Stimulated activated CD4-positive, alpha-beta T cell treated with anti-CD3 and anti-CD28 coated beads, Interleukin-4, amount 100 ng/mL, for 48 hours (primary cell): ENCODE measurements around the gene TPRA1.
"Not testable (repeated sequence)": the region's sequence is repeated elsewhere in the genome, so short reads cannot be mapped to it uniquely, and the experiment has no call there.

Source experiments
- DNase-seq, 2 donors: peaks; one replicate each; pipeline ENCODE4 v3.0.0-alpha.2; 2020; ENCODE audit warnings: low read depth in 2 of 2

TPRA1 gene

DNA sequence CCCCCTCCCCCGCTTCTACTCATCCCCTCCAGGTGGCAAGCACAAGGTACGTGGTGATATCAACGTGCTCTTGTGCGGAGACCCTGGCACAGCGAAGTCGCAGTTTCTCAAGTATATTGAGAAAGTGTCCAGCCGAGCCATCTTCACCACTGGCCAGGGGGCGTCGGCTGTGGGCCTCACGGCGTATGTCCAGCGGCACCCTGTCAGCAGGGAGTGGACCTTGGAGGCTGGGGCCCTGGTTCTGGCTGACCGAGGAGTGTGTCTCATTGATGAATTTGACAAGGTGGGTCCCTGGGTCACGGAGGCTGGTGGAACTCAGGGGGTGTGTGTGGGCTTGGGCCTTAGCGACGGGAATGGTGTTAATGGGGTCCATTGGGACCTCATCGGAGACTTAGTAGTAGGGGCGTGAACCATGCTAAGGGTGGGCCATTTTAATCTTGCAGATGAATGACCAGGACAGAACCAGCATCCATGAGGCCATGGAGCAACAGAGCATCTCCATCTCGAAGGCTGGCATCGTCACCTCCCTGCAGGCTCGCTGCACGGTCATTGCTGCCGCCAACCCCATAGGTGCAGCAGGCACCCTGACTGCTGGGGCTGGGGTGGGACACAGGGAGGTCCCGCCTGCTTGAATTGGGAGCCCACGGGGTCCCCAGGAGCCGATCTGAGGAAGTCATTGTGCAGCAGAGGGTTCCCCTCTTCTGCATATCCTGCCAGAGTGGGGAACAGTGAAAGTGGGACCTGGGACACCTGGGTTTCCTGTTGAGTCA lies 26.5 kb upstream of the TPRA1 start:
- DNase-seq: no peak

DNA sequence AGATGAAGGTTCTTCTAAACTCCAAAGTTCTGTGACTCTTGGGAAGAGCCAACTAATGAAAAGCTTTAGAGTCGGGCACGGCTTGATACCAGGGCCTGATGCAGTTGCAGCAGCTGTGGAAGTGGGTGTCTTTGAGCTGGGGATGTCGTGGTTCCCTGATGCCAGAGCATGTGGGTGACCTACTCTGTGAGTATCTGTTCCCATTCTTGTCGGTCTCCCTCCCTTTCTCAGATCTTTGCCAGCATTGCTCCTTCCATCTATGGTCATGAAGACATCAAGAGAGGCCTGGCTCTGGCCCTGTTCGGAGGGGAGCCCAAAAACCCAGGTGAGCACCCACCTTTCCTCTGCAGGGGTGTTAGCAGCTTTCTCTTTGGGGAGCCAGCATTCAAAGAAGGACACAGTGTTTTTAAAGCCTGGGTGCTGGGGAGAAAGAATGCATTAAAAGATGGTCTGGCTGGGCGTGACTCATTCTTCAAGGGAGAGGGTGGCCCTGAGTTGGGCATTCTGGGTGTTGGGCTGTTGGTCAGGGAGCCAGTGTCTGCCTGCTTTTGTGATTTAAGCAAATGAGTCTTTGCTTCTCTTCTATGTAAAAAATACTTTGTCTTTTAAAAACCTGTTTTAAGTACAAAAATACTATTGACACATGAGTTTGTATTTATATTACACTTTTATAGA lies 25.2 kb upstream of the TPRA1 start:
- DNase-seq: no peak

DNA sequence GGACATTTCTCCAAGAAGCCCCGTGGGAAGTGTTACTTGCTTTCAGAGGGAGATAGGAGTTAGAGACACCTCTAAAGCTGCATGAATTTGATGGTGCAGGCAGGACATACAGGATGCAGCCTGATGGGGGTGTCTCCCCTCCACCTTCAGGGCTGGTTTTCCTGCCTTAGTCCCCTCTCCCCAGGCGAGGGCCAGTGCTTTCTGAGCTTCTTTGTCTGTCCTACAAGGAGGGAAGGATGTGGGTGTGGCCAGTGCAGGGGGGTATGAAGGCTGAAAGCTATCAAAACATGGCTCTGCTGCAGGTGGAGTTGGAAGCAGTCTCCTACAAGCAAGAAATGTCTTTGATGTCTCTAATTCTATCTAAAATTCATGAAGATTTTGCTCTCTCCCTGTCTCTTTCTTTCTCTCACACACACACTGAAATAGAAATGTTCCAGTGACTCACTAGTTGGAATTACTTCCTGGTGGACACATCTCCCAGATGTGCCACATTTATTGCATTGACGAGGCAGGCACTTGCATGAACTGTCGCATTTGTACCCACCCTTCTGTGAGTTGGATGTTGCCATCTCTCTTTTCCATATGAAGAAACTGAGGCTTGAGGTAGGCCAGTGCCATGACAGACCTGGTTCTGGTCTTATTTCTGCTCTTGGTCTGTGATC lies 24.5 kb upstream of the TPRA1 start:
- no peak for DNase-seq

DNA sequence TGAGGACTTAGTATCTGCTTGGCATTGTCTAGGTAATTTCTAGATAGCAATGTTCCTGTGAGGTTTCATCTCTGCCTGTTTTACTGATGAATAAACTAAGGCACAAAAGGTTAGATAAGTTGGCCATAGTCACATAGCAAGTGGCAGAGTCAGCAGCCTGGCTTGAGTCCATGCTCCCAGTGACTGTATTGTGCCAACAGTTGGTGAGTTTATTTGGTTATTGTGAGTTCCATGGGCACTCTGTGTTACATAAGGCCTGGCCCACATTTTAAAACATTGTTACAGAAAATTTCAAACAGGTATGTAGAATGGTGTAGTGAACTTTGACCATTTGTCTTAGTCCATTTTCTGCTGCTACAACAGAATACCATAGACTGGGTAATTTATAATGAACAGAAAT lies 22.9 kb upstream of the TPRA1 start:
- no peak for DNase-seq

DNA sequence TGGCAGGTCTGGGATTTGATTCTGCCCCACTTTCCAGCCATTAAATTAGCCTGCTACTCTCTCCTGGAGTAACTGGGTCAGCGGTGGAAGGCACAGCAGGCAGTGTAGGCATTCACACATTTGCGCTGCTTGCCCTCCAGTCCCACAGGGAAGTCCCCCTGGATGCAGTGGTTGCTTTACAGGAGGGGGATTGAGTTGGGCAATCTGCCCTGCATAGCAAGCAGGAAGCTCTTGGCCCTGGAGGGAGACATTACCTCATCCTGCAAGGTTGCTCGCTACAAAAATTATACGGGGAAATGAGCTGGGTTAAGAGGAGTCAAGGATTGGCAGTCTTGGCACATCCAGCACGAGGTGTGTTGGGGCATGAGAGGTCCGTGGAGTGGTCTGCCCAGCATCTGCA lies 22.4 kb upstream of the TPRA1 start:
- DNase-seq: no peak

DNA sequence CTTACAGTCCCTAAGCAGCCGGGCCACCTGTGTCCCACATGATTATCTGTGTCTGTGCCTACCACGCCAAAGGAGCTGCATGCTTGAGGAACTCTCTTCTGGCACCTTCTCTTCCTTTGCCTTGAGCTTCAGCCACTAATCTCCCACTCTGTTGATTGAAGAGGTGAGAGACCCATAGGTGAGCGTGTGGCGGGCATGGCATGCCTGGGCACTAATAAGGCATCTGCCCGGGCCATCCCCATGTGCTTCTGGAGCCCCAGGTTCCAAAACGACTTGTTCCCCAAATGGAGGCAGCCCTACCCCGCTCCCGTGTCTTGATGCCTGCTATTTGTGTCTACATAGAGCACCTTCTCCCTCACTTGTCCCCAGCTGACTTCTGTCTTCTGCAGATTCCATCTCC lies 20.7 kb upstream of the TPRA1 start:
- DNase-seq: no peak

DNA sequence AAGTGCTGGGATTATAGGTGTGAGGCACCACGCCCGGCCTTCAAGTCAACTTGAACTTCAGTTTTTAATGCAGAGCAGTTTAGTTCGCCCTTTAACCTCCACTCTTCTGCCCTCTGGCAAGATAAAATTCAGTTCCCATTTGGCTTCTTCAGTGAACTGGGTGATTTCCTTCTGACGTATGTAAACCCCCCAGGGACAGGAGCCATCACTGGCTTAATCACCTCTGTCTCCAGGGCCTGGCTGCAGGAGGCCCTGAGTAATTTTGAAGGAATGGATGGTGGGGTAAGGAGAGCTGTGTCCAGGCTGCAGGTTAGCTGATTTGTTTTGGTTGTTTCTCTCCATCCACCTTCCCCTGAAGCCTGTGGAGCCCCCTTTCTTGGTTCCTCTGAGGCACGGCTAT lies 19.6 kb upstream of the TPRA1 start:
- DNase-seq: no peak

DNA sequence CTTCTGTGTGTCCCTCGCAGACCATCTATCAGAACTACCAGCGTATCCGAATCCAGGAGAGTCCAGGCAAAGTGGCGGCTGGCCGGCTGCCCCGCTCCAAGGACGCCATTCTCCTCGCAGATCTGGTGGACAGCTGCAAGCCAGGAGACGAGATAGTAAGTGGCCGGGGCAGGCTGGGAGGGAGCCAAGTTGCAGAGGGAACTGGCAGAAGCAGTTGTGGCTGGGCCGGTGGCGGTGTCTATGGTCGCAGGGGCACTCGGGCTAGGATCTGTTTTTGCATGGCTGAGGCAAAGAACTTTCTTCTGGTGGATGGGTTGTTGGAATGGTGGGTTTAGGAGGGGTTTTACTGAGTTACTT lies 17.8 kb upstream of the TPRA1 start:
- no peak for DNase-seq

DNA sequence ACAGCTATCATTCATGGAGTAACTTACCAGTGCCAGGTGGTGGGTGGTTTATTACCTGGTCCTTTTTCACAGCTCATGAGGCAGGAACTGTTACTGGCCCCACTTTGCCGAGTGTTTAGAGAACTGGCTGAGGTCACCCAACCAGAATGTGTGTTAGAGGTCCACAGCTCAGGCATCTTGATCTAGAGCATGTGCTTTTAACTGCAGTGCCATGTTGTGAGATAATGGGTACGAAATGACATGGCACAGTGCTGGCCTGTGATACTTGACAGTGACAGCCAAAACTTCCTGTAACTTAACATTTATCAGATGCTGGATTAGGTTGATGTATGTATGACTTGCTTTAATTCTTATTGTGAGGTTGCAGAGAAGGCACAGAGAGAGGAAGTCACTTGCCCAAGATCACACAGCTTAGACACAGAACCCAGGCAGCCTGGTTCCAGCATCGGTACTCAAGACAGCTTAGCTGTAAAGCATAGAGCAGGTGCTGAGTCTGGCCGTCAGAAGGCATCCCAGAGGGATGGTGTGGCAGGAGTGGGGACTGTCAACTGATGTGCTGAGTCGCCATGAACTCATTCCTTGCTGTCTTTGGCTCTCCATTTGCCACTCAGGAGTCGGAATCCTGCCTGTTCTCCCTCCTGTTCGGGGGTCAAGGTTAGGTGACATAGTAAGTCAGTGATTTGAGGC lies 17.3 kb upstream of the TPRA1 start:
- no peak for DNase-seq

DNA sequence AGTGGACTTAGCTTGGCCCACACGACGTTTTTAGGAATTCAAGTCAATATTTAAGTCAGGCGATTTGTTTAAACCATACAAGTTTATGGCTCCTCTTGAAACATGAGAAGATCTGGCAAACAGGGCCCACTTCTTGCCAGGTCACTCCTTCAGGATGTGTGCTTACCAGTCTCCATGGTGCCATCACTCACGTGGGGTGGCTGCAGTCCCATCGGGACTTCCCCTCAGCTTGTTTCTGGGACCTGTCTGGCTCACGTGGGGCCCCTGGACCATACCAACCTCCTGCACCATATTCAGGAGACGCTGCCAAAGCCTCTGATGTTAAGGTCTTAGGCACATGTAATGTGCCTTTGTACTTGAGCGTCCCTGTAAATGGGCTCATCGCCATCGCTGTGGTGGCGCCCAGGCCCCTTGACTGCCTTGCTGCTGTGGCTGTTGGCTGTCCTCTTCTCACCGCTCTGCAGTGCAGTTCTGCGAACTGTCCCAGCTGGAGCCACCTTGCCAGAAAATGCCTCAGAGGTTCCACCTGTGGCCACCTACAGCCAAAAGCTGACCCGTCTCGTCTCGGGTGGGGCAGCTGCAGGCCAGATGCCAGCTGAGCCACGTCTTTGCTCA lies 16.6 kb upstream of the TPRA1 start:
- no peak for DNase-seq

DNA sequence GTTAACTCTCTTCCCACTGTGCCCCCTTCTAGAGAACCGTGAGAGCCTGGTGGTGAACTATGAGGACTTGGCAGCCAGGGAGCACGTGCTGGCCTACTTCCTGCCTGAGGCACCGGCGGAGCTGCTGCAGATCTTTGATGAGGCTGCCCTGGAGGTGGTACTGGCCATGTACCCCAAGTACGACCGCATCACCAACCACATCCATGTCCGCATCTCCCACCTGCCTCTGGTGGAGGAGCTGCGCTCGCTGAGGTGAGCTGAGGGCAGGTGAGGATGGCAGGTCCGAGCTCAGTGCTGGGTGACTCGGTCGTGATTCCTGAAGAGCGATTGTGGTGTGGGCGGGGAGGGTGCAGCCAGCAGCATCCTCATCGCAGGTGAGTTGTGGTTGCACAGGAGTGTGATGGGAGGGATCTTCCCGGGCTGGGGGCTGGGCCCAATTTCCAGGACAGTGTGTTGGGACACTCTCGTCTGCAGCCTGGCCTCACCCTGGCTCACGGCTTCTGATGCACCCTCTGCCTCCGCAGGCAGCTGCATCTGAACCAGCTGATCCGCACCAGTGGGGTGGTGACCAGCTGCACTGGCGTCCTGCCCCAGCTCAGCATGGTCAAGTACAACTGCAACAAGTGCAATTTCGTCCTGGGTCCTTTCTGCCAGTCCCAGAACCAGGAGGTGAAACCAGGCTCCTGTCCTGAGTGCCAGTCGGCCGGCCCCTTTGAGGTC lies 15.7 kb upstream of the TPRA1 start:
- no peak for DNase-seq

DNA sequence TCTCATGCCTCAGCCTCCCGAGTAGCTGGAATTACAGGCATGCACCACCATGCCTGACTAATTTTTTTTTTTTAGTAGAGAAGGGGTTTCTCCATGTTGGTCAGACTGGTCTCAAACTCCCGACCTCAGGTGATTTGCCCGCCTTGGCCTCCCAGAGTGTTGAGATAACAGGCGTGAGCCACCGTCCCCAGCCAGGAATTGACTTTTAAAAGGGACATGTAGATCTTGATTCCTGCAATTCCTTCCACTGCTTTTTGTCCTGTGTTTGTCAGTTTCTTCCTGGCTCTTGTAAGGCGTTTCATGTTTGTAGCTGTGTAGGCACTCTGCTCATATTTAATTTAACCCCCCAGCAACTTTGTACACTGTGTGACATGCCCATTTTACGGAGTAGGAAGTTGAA lies 15.0 kb upstream of the TPRA1 start:
- DNase-seq: not testable (repeated sequence)

DNA sequence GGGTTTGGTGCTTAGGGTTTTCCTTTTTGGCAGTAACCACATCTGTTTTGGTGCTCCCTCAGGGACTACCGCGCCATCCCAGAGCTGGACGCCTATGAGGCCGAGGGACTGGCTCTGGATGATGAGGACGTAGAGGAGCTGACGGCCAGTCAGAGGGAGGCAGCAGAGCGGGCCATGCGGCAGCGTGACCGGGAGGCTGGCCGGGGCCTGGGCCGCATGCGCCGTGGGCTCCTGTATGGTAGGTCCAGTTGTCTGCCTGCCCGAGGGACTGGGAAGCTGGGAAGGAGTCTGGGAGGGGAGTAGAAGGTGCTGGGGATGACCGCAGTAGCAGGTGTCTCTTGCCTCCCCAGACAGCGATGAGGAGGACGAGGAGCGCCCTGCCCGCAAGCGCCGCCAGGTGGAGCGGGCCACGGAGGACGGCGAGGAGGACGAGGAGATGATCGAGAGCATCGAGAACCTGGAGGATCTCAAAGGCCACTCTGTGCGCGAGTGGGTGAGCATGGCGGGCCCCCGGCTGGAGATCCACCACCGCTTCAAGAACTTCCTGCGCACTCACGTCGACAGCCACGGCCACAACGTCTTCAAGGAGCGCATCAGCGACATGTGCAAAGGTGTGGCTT lies 14.1 kb upstream of the TPRA1 start:
- no peak for DNase-seq

DNA sequence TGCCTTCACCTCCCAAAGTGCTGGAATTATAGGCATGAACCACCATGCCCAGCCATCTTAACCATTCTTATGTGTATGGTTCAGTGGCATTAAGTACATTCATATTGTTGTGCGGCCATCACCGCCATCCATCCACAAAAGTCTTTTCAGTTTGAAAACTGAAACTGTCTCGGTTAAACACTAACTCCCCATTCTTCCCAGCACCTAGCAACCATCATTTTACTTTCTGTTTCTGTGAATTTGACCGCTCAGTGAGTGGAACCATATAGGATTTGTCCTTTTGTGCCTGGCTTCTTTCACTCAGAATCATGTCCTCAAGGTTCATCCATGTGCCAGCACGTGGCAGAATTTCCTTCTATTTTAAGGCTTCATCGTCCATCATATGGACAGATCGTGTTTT lies 13.5 kb upstream of the TPRA1 start:
- DNase-seq: no peak

DNA sequence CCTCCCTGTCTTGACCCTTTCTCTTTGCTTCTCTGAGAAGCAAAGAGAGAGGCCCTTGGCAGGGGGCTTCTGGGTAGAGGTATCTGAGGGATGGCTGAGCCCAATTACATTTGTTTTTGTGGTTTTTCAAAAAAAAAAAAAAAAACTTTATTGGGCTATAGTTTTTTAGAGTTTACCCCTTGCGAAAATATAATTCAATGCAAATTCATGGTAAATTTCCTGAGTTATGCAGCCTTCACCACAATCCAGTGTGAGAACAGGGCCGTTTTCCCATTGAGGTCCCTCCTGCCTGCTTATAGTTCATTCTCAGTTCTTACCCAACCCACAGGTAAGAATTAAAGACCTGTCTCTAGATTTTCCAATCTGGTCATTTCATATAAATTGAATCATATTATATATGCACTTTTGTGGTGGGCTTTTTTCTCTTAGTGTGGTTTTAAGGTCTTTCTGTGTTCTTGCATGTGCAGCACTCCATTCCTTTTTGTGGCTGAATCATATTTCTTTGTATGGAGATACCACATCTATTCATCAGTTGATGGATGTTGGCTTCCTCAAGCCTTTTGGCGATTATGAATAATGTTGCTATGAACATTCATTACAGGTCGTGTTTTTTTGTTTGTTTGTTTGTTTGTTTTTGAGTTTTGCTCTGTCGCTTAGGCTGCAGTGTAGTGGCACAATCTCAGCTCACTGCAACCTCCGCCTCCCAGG lies 10.4 kb upstream of the TPRA1 start:
- no peak for DNase-seq

DNA sequence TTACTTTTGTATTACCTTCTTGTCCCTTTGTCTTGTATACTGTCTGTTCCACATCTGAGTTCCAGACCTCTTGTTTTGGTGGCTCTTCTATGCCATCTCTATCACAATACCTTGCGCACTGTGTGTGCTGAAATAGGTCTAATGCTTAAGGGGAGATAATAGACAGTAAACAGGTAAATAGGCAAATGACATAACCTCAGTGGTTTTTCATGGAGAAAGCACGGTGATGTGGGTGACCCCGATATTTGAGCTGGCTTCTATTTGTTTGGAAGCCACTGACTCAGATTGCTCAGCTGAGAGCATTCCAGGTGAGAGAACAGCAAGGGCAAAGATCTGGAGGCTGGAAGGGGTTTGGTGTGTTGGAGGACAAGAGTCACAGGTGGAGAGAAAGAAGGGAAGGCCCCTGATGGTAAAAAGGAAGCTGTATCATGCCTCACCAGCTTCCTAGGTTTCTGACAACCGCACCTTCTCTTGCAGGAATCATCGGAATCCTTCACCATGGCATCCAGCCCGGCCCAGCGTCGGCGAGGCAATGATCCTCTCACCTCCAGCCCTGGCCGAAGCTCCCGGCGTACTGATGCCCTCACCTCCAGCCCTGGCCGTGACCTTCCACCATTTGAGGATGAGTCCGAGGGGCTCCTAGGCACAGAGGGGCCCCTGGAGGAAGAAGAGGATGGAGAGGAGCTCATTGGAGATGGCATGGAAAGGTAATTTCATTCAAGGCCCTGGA lies 8.5 kb upstream of the TPRA1 start:
- no peak for DNase-seq

DNA sequence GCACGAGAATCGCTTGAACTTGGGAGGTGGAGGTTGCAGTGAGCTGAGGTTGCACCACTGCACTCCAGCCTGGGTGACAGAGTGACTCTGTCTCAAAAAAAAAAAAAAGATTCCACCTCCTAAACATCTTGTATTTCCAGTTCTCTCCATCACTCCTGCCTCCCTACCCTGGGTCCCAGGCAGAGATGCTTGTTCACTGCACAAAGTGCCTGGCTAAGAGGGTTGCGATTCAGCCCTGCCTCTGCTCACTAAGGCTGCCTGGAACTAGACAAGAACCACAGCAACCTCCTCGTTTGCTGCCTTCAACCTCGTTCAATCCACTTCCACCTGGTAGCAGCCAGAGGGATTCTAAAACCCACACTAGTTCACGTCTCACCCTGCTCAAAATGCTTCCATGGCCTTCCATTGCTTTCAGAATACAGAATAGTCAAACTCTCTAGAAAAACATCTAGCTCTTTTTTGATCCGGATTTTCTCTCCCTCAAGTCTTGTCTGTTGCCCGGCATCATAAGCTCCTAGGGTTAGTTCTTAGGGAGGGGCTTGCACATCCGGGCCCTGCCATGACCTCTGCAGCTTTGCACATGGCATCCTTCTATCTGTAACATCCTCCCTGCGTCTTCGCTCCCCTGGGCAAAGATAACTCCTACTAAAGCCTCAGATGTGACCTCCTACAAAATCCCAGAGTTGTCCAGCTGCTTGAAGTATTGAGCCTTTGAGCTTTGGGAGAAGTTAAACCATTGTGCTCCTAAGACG lies 6.7 kb upstream of the TPRA1 start:
- no peak for DNase-seq

DNA sequence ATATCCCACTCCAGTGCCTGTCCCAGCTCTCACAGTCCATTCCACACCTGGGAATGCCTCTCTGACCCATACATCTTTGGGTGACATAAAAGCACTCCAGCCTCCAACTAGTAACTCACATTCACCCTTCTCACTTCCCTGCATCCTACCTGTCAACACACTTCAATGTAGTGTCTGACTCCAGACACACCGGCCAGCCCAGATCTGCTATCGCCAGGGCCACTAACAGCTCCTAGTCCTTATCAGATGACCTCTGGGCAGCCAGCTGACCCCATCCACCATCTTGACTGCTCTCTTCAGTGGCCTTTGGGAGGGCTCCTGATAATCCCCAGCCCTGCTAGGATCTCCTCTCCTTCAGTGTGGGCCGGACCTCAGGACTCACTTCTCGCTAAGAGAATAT lies 4.8 kb upstream of the TPRA1 start:
- DNase-seq: no peak

DNA sequence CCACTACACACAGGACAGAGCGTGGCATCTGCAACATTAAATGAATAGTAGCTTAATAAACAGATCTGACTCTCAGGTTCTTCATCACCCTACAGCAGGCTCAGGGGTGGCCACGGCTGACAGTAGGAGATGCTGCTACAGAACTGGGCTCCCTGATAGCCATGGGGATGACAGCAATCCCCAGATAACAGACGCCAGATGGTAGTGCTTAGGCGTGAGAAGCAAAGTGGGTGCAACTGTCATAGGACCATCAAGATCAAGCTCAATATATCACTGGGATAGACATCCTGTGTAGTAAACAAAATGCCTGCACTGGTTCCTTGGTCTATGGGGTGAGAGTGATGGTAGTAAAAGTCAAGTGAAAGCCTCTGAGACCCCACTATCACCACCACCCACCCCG lies 2.6 kb upstream of the TPRA1 start:
- no peak for DNase-seq
